ENCODE results near the gene AFG3L2. TPM values are rescaled to one million over a fixed set of nuclear protein-coding genes. Genes with fewer than 3 reads are reported as not detected.

Gene AFG3L2
- total and polyA plus RNA-seq, 8 donors, result 21.7 to 144 (median 44.0) TPM

DNA sequence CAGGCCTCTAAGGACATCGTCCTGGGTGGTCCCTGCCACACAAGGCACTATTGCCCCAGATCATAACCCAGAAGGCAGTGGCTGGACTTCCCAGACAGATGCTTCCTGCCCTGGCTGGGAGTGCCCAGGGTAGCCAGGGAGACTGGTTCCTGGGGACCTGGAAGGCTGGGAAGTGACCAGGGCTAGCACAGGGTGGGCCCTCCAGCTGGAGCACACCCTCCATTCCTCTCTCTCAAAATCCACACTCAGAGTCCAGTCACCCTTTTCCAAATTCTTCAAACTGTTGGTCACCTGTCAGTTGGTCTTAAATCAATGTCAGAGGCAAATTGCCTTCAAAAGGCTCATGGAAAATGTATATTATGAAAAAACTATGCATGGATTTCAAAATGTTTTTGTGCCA lies 80.6 kb downstream of the AFG3L2 start:
- intact Hi-C loops (cut with DNase I; ENCODE audit: low total_unique reads), result no loop called here
- peaks cover 0 to 6% (median 0%) of the 10 kb centered on the region in 4 donors for H3K9me3 ChIP-seq
- no peak for TF ChIP-seq EP300 (IDR thresholded peaks at IDR 0.05)
- no peak for TF ChIP-seq POLR2AphosphoS5 (IDR thresholded peaks at IDR 0.05)
- TF ChIP-seq, protein P1, sequence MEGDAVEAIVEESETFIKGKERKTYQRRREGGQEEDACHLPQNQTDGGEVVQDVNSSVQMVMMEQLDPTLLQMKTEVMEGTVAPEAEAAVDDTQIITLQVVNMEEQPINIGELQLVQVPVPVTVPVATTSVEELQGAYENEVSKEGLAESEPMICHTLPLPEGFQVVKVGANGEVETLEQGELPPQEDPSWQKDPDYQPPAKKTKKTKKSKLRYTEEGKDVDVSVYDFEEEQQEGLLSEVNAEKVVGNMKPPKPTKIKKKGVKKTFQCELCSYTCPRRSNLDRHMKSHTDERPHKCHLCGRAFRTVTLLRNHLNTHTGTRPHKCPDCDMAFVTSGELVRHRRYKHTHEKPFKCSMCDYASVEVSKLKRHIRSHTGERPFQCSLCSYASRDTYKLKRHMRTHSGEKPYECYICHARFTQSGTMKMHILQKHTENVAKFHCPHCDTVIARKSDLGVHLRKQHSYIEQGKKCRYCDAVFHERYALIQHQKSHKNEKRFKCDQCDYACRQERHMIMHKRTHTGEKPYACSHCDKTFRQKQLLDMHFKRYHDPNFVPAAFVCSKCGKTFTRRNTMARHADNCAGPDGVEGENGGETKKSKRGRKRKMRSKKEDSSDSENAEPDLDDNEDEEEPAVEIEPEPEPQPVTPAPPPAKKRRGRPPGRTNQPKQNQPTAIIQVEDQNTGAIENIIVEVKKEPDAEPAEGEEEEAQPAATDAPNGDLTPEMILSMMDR (IDR thresholded peaks at IDR 0.05), result no peak
- no peak for TF ChIP-seq POLR2A (IDR thresholded peaks at IDR 0.05)
- no peaks in the 10 kb centered on the region for H3K36me3 ChIP-seq
- H3K4me1 ChIP-seq, result no peaks in the 10 kb centered on the region
- H3K27ac ChIP-seq, result no peak overlapping the region
- 70 to 91% (median 75%) methylated on average over 1 of the region's 1 CpG for WGBS, 5 donors
- DNase-seq, result no peak
- H3K27me3 ChIP-seq, result no peaks in the 10 kb centered on the region
- no peak overlapping the region for H3K4me3 ChIP-seq

DNA sequence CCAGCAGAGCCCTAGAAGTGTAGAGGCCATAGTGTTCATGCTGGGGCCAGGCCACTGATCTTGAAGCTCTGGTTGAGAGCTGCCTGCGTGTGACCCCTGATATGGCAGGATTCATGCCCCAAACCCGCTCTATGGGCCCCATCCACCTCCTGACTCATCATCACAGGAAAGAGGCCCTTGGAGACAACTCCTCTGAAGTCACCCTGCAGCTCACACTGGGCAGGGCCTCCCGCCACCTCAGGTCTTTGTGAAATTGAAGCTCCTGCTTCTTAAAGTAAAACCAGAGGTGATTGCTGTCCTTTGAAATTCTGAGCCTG lies 81.0 kb downstream of the AFG3L2 start:
- Histone ChIP-seq H3K27ac (no peak overlapping the region), H3K27me3 (no peaks in the 10 kb centered on the region), H3K9me3 (peaks cover 0 to 6% (median 0%) of the 10 kb centered on the region in 4 donors), H3K4me1 (no peaks in the 10 kb centered on the region), H3K4me3 (no peak overlapping the region), H3K36me3 (no peaks in the 10 kb centered on the region)
- DNase-seq, result no peak
- WGBS, 5 donors, result 75 to 97% (median 91%) methylated on average over 3 of the region's 3 CpGs
- intact Hi-C loops (cut with DNase I; ENCODE audit: low total_unique reads), result no loop called here
- no peak for TF ChIP-seq EP300 (IDR thresholded peaks at IDR 0.05)
- TF ChIP-seq, protein P1 (IDR thresholded peaks at IDR 0.05), result no peak
- no peak for TF ChIP-seq POLR2A (IDR thresholded peaks at IDR 0.05)
- TF ChIP-seq POLR2AphosphoS5 (IDR thresholded peaks at IDR 0.05), result no peak

DNA sequence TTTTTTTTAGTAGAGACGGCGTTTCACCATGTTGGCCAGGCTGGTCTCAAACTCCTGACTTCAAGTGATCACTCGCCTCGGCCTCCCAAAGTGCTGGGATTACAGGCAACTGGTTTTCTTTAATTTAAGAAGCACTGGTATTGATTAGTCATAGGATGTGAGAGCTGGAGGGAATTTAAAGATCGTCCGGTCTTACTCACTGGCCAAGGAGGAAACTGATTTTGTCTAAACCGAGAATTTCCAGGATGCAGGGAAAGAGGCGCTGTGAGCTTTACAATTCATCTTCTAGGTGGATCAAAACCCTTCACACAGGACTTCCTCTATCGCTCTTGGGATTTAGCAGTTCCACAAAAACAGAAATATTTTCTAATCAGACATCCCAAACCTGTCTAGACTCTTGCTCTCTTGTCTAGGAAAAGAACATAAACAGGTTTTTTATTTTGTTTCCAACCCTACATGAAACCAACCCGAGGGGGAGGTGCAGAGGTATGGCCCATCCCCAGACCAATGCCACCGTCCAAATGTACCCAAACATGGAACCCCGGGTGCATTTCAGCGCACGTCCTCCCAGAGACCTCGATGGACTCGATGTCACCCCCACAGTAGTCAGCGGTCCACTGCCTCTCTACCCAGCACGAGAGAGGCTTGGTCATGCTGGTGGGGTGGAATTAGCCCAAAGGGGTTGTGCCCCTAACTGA lies 81.5 kb downstream of the AFG3L2 start:
- DNase-seq, result no peak
- TF ChIP-seq POLR2AphosphoS5 (IDR thresholded peaks at IDR 0.05), result no peak
- TF ChIP-seq EP300 (IDR thresholded peaks at IDR 0.05), result no peak
- TF ChIP-seq, protein P1 (IDR thresholded peaks at IDR 0.05), result no peak
- no peak for TF ChIP-seq POLR2A (IDR thresholded peaks at IDR 0.05)
- intact Hi-C loops (cut with DNase I; ENCODE audit: low total_unique reads), result no loop called here
- H3K9me3 ChIP-seq, result peaks cover 0 to 6% (median 0%) of the 10 kb centered on the region in 4 donors
- no peaks in the 10 kb centered on the region for H3K27me3 ChIP-seq
- H3K27ac ChIP-seq, result no peak overlapping the region
- 90 to 91% (median 90%) methylated on average over 18 of the region's 18 CpGs for WGBS, 5 donors
- H3K4me1 ChIP-seq, result no peaks in the 10 kb centered on the region
- no peaks in the 10 kb centered on the region for H3K36me3 ChIP-seq
- no peak overlapping the region for H3K4me3 ChIP-seq

DNA sequence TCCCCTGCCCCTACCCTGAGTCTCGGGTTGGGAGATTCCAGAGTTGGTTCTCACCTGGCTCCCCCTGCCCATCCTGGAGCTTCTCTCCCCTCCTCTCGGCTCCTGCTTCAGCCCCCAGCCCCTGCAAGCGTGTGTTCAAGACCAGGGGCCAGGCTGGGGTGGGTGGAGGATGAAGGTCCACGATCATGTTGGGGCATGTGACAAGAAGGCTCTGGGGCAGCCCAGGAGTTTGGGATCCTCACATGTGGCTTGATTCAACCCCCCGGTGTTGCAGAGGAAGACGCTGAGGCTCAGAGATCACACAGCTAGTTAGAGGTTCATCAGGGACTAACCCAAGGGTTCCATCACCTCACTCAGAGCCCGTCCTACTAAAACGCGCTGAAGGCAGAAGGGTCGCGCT lies 83.2 kb downstream of the AFG3L2 start:
- H3K36me3 ChIP-seq, result no peaks in the 10 kb centered on the region
- 69 to 76% (median 75%) methylated on average over 10 to 11 of the region's 11 CpGs for WGBS, 5 donors
- no peak overlapping the region for H3K4me3 ChIP-seq
- TF ChIP-seq POLR2AphosphoS5 (IDR thresholded peaks at IDR 0.05) (no peak), EP300 (IDR thresholded peaks at IDR 0.05) (no peak), POLR2A (IDR thresholded peaks at IDR 0.05) (no peak)
- TF ChIP-seq, protein P1 (IDR thresholded peaks at IDR 0.05), result no peak
- H3K27ac ChIP-seq, result no peak overlapping the region
- H3K27me3 ChIP-seq, result peaks cover 0 to 14% (median 3%) of the 10 kb centered on the region in 3 donors
- intact Hi-C loops (cut with DNase I; ENCODE audit: low total_unique reads), result no loop called here
- peaks cover 0 to 6% (median 0%) of the 10 kb centered on the region in 4 donors for H3K9me3 ChIP-seq
- peaks cover 2 to 3% (median 3%) of the 10 kb centered on the region in 4 donors for H3K4me1 ChIP-seq
- no peak for DNase-seq
